ENCODE data around the gene HNF1B.
A peak's percentile ranks its signal among the peaks of the same experiment; 100 is the strongest.
"Not testable (repeated sequence)": the region's sequence is repeated elsewhere in the genome, so short reads cannot be mapped to it uniquely, and the experiment has no call there.

HNF1B gene

DNA sequence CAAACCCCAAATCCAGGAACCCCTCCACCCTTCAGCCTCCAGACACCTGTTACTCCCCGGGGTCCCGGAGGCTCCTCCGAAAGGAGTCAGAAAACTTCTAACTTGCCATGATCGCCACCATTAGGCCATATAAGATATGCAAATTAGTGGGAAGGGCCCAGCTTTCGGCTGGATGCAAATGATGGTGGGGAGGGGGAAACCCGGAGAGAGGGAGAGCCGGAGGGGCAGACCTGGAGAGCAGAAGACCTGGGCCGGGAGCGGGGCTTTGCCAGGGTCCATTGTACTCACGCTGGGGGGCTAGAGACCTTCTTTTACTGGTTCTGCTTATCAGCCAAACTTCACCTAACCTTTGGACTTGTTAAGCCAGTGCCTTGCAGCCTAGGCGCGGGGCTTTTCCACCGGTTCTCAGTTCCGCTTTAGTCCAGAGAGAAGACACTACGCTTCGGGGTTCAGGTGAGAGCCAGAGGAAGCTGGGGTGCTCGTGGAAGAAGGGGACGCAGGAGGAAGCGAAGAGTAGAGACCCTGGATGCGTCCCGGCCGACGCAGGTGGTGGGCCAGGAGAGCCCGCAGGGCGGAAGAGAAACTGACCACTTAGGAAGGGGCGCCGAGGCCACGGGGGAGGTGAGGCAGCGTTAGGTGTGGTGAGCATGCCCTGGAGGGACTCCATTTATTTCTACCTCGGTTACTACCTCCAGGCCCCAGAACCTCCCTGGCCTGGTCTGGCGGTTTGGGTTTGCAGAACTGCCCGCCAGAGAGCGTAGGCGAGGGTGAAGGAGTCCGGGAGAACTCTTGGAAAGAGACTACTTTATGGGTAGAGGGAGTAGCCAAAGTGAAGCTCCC, at the start of gene HNF1B:
Gene HNF1B (minus strand): TSS at position 99 of the 840 bp plus-strand sequence. CDS start 175 bp downstream, outside the sequence.
- no peak for DNase-seq

- no peak for DNase-seq
Measured at GRCh38 chr17:37792787-37793186, 47.9 kb upstream of the HNF1B start.

GRCh38 chr17:37791447-37792399, 46.9 kb upstream of the HNF1B start:
- no peak for DNase-seq

GRCh38 chr17:37789771-37790541, 45.1 kb upstream of the HNF1B start:
- DNase-seq = no peak

GRCh38 chr17:37789021-37789565, 44.2 kb upstream of the HNF1B start:
- DNase-seq = no peak

GRCh38 chr17:37788526-37788925, 43.7 kb upstream of the HNF1B start:
- DNase-seq = no peak

GRCh38 chr17:37787055-37787757, 42.3 kb upstream of the HNF1B start:
- DNase-seq = no peak

- no peak for DNase-seq
Measured at GRCh38 chr17:37786481-37786880, 41.6 kb upstream of the HNF1B start.

GRCh38 chr17:37782460-37782859, 37.6 kb upstream of the HNF1B start:
- DNase-seq = not testable (repeated sequence)

- DNase-seq = no peak
Measured at GRCh38 chr17:37781451-37781850, 36.6 kb upstream of the HNF1B start.

DNA sequence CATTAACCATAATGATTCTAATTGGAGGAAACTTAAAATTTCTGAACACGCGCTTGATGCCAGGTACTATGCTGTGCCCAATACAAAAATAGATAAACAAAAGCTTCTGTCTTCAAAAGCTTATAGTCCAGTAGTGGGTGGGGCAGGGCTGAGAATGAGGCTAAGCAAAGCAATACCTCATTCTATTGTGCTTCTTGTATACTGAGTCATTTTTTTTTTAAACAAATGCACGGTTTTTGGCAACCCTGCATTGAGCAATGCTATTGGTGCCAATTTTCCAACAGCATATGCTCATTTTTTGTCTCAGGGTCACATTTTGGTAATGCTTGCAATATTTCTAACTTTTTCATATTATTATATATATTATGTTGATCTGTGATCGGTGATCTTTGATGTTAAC, 34.7 kb upstream of the HNF1B start:
- no peak for DNase-seq

GRCh38 chr17:37774504-37774903, 29.6 kb upstream of the HNF1B start:
- no peak for DNase-seq

- no peak for DNase-seq
Measured at GRCh38 chr17:37772982-37773381, 28.1 kb upstream of the HNF1B start.

DNA sequence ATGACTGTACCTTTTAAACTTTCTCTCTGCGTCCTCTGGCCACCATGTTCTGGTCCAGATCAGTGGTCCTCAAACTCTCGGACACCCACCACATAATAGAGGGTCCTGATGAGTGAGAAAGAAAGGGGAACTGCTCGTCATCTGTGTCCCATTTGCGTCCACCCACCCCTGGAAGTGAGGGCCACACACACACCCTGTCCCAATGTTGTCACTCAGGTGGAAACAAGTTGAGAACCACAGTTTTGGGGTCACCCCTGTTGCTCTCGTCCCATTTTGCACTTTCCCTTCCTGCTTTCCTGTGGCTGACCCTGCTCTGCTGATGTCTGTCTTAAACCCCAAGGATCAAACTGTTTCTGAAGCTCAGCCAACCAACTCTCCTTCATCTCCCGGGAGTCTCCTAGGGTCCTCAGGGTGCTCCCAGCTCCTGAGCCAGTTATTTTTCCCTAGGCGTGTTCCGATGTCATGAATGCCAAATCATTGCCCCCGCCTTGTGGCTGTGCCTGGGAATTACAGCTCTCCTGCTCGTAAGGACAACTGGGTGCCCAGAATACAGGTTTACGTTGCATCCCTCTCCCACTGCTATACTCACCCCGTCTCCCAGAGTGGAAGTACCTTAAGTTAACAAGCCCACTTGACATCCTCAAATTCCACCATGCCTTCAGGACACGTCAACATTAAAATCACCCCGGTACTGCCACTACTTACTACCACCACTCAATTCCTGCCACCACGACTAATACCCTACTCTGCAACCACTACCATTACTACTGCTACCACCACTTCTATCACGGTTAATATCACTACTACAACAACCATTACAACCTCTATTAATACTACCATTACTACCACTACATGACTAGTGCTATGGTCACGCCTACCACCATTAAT, 26.0 kb upstream of the HNF1B start:
- peak; percentile 28 for DNase-seq

DNA sequence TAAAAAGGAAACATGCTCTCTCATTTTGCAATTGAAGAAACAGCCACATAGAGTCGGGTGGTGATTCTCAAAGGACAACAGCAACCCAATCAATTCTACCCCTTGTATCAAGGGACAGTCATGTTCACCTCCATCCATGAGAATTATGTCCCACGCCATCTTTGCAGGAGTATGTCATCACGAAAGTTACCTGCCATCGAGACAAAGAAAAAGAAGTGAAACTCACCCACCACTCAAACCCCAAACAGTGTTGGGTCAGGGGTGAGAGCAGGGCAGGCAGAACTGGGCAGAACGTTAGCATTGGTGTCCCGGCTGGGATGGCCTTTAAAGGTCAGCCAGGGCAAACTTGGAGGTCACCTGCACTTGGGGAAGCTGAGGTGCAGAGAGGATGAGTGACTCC, 24.2 kb upstream of the HNF1B start:
- DNase-seq = no peak

GRCh38 chr17:37768438-37768837, 23.6 kb upstream of the HNF1B start:
- DNase-seq = no peak

DNA sequence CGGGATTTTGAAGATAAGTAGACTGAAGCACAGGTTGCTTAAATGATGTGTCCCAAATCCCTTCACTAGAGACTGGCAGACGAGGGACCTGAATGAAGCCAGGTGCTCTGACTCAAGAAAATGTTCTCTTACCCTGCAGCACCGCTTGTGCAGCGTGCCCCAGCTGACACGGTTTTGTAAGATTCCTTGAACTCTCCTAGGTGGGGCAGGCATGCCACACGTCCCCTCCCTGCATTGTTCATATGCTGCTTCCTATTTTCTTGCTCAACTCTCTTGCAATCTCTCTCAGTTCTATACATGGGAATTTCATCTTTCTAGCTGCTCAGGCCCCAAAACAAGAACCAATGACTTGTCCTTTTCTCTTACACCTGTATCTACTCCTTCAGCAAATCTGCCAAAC, 22.1 kb upstream of the HNF1B start:
- DNase-seq = no peak

DNA sequence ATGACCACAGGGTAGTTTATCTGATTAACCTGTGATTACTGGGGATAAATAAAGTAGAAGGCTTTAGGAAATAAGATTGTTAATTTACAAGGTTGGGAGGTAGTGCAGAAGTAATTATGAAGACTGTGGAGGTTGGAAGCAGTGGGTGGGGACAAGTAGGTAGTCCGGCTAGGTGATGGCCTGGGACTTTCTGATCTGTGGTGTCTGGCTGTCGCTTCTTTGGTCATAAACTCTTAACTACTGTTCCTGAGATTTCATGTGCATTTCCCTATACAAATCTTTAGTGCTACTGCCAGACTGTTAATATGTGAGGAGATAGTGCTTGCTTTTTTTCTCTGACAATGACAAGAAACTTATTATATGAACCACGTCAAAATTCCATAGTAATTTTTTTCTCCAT, 19.5 kb upstream of the HNF1B start:
- DNase-seq = no peak

DNA sequence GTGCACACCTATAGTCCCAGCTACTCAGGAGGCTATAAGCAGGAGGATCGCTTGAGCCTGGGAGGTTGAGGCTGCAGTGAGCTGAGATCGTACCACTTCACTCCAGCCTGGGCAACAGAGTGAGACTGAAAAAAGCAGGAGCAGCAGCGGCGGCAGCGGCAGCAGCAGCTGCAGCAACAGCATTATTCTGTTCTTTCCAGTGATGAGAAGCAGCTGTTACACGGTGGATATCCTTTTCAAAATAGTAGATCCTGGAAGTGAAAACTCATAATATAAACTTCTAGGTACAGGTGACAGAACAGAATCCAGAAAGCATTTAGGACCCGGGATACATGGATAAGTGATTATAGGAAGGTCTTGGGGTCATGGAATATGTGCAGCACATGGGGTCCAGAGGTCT, 17.8 kb upstream of the HNF1B start:
- no peak for DNase-seq

DNA sequence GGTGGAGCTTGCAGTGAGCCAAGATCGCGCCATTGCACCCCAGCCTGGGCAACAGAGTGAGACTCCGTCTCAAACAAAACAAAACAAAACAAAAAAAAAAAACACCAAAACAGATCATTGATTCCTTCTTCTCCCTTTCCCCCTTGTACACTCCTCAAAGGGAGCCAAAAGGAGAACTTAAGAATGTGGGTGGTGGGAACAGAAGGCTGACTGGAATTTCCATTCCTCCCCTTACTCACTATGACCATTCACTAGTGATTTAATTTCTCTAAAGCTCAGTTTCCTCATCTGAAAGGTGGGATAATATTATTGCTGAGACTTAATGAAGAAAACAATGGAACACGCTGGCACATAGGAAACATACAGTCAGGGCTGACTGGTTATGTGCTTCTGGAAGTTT, 17.1 kb upstream of the HNF1B start:
- no peak for DNase-seq

DNA sequence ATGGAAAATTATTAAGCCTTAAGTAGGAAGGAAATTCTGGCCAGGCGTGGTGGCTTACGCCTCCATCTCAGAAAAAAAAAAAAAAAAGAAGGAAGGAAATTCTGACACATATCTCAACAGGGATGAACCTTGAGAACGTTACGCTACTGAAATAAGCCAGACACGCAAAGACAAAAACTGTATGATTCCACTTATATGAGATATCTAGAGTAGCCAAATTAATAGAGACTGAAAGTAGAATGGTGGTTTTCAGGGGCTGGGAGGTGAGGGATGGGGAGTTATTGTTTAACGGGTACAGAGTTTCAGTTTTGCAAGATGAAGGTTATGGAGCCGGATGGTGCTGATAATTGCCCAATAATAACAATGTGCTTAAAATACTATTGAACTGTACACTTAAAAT, 16.2 kb upstream of the HNF1B start:
- no peak for DNase-seq
